ENCODE results near the gene SAMD11.
"Not testable (repeated sequence)": the region's sequence is repeated elsewhere in the genome, so short reads cannot be mapped to it uniquely, and the experiment has no call there.

The SAMD11 gene

DNA sequence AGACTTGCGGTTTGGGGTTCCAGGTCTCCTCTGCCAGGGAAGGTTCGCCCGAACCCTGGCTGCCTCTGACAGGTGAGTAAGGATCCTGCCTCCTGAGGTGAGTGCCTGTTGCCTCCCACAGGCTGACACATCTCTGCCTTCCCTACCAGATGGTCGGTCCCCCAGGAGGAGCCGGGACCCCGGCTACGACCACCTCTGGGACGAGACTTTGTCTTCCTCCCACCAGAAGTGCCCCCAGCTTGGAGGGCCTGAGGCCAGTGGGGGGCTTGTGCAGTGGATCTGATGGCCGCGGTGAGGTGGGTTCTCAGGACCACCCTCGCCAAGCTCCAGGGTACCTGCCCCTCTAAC is 50.5 kb downstream of the SAMD11 start:
- H3K36me3 Mint-ChIP-seq (ENCODE audit: low read depth): peaks cover 2% of the 10 kb centered on the region
- peaks cover 6% of the 10 kb centered on the region for H3K4me1 Mint-ChIP-seq
- H3K4me3 Mint-ChIP-seq: no peak overlapping the region
- H3K27me3 Mint-ChIP-seq: peaks cover 23% of the 10 kb centered on the region
- H3K9me3 Mint-ChIP-seq: no peaks in the 10 kb centered on the region
- no peak for ATAC-seq
- H3K27ac Mint-ChIP-seq: no peak overlapping the region
- DNase-seq: no peak

DNA sequence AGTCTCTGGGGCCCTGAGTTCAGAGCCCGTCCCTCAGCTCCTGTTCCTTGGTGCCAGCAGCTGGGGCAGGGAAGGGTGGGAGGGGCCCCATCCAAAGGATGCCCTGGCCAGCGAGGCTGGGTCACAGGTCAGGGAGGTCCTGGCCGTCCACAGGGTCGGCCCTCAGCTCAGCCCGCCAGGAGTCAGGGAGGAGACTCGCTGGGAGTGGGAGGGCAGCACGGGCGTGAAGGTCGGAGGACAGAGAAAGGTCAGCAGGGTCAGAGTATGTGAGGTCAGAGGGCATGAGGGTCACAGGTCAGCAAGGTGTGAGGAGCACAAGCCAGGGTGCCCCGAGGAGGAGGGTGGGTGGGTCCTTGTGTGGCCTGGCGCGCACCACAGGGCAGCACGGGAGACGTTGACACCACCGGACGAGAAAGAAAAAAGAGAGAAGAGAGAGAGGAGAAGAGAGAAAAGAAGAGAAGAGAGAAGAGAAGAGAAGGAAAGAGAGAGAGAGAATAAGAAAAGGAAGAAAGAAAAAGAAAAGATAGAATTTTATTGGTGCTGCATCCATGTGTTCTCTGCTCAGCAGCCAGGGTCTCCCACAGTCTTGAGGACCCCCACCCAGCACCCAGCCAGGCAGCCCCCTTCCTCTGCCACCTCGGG is 51.1 kb downstream of the SAMD11 start:
- Mint-ChIP-seq H3K4me3 (no peak overlapping the region), H3K4me1 (peaks cover 6% of the 10 kb centered on the region), H3K36me3 (ENCODE audit: low read depth) (no peaks in the 10 kb centered on the region), H3K27me3 (peaks cover 18% of the 10 kb centered on the region), H3K9me3 (no peaks in the 10 kb centered on the region), H3K27ac (no peak overlapping the region)
- ATAC-seq: no peak
- no peak for DNase-seq

DNA sequence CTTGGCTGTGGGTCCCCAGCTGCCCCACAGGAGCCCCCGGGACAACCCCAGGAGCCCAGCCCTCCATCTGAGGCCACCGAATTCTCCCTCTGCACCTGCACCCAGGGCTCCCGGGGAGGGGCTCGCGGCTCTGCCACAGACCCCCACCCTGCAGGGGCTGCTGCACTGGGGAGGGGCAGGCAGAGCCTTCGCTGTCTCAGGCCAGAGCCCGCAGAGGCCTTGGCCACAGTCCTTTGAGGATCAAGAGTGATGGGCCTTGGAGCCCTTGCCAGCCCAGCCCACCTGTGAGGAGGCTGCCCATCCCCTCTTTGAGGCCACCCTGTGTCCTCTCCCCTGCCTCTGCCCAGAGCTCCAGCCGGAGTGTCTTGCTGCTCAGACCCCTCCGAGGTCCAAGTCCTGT is 51.6 kb downstream of the SAMD11 start:
- no peaks in the 10 kb centered on the region for H3K36me3 Mint-ChIP-seq (ENCODE audit: low read depth)
- ATAC-seq (no peak), DNase-seq (no peak)
- no peaks in the 10 kb centered on the region for H3K9me3 Mint-ChIP-seq
- no peak overlapping the region for H3K27ac Mint-ChIP-seq
- no peak overlapping the region for H3K4me3 Mint-ChIP-seq
- H3K27me3 Mint-ChIP-seq: peaks cover 18% of the 10 kb centered on the region
- H3K4me1 Mint-ChIP-seq: peaks cover 6% of the 10 kb centered on the region

DNA sequence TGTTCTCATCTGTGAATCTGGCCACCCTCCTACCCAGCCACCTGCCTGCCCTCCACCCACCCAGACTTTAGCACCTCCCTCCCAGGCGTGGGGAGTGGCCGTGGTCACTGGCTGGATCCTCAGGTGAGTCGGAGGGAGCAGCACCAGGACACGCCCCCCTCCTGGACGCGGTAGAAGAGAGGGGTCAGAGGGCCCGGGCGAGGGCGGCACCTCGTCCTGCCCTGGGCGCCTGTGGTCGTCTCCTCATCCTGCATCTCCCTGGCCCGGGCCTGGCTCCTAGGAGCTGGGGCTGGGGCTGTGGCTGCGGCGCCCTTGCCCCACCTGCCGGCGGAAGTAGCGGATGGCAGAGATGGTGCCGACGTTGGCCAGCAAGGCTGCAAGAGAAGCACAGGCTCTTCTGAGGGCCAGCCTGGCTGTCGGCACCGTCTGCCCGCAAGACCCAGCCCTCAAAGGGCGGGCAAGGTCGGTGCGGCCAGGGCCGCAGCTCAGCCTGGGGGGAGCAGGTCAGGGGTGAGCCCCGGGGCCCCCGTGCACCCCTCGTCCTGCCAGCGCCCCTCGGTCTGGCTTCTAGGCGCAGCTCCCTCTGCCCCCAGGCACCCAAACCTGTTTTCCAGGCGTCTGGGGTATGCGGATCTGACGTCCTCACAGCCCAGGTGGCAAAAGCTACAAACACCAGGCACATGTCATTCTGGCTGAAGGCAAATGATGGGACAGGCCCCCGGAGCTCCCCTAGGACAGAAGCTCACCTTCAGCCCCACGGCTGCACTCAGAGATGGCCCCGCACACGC is 52.4 kb downstream of the SAMD11 start:
- peak; percentile 66 for ATAC-seq
- H3K27ac Mint-ChIP-seq: no peak overlapping the region
- peaks cover 6% of the 10 kb centered on the region for H3K4me1 Mint-ChIP-seq
- DNase-seq: peak; percentile 57
- H3K36me3 Mint-ChIP-seq (ENCODE audit: low read depth): no peaks in the 10 kb centered on the region
- no peaks in the 10 kb centered on the region for H3K9me3 Mint-ChIP-seq
- H3K4me3 Mint-ChIP-seq: no peak overlapping the region
- peaks cover 18% of the 10 kb centered on the region for H3K27me3 Mint-ChIP-seq

DNA sequence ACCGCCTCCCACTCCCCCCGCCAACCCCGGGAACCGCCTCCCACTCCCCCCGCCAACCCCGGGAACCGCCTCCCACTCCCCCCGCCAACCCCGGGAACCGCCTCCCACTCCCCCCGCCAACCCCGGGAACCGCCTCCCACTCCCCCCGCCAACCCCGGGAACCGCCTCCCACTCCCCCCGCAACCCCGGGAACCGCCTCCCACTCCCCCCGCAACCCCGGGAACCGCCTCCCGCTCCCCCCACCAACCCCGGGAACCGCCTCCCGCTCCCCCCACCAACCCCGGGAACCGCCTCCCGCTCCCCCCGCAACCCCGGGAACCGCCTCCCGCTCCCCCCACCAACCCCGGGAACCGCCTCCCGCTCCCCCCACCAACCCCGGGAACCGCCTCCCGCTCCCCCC is 53.1 kb downstream of the SAMD11 start:
- DNase-seq; H3K4me1 Mint-ChIP-seq; ATAC-seq; H3K4me3 Mint-ChIP-seq; H3K36me3 Mint-ChIP-seq (ENCODE audit: low read depth); H3K27ac Mint-ChIP-seq; H3K9me3 Mint-ChIP-seq: not testable (repeated sequence)
- peaks cover 18% of the 10 kb centered on the region for H3K27me3 Mint-ChIP-seq

DNA sequence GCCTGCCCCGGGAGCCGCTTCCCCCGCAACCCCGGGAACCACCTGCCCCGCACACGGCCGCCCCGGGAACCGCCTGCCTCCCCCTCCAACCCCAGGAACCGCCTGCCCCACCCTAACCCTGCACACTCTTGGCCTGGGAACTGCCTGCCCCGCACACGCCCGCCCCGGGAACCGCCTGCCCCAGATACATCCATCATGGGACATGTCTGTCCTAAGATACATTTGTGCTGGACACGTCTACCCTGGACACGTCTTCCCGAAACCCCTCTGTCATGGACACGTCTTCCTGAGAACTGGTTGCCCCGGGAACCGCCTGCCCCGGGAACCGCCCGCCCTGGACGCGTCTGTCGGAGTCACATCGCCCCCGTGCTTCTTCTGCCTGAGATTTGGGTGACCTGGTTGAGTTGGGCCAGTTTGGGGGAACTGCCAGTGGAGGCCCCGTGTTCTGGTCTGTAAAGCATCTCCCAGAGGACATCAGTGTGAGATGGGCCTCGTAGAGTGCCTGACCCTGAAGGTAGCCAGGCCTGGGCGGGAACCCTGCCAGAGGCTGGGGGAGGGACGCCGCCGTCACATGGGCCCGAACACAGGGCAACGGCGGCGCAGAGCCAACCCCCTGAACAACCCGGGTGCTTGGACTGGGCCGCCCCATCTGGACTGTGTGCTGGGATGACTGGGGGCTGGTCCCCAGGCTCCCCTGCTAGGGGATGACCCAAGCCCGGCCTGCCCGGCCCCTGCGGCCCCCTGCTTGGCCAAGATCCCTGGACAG is 54.5 kb downstream of the SAMD11 start:
- ATAC-seq (no peak), DNase-seq (no peak)
- H3K9me3 Mint-ChIP-seq: no peaks in the 10 kb centered on the region
- peaks cover 20% of the 10 kb centered on the region for H3K27me3 Mint-ChIP-seq
- H3K4me1 Mint-ChIP-seq: peaks cover 6% of the 10 kb centered on the region
- no peak overlapping the region for H3K4me3 Mint-ChIP-seq
- no peak overlapping the region for H3K27ac Mint-ChIP-seq
- H3K36me3 Mint-ChIP-seq (ENCODE audit: low read depth): no peaks in the 10 kb centered on the region

DNA sequence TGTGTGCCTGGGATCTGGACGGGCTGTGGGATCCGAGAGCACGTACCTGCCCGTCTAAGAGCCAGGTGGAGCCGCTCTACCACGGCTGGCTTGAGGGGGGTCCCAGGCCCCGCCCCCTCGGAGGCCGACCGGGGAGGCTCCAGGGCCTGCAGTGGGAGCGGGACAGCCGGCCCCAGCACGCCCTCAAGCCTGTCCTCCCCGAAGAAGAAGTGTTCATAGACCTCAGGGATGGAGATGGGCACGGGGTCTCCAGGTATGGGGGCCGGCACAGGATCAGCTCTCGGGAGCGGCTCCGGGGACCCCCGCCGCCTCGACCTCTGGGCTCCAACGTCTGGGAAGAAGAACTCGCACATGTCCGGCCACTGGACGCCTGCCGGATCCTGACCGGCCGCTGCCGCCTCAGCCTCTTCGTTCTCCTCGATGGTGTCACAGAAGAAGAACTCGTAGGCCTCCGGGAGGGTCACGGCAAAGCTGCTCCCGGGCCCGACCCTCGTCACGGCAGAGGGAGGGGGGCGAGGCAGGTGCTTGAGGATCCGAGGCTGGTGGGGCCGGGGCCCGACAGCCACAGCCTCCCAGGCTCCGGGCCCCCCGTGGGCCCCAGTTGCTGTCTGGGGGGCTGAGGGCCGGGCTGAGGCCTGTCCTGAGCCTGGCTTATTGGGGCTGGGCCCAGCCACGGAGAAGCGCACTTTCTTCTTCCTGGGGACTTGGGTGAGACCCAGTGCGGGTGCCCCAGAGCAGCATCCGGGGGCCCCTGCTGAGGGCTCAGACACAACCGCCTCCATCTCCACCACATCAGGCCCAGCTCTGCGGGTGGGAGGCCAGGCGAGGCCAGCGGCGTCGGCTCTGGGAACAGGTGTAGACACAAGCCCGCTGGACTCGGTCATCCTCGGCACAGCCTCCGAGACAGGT is 55.4 kb downstream of the SAMD11 start:
- Mint-ChIP-seq H3K36me3 (ENCODE audit: low read depth) (no peaks in the 10 kb centered on the region), H3K27ac (no peak overlapping the region), H3K27me3 (peaks cover 20% of the 10 kb centered on the region), H3K4me3 (no peak overlapping the region), H3K4me1 (peaks cover 6% of the 10 kb centered on the region), H3K9me3 (no peaks in the 10 kb centered on the region)
- DNase-seq: no peak
- no peak for ATAC-seq

DNA sequence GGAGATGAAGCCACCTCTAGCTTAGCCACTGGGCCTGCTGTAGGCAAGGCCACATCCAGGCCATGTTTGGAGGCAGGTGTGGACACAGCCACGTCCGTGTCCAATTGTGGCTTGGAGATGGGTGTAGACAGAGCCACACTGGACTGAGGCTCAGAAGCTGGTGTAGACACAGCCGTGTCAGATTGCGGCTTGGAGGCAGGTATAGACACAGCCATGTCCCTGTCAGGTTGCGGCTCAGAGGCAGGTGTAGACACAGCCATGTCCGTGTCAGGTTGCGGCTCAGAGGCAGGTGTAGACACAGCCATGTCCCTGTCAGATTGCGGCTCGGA is 56.0 kb downstream of the SAMD11 start:
- no peak overlapping the region for H3K4me3 Mint-ChIP-seq

DNA sequence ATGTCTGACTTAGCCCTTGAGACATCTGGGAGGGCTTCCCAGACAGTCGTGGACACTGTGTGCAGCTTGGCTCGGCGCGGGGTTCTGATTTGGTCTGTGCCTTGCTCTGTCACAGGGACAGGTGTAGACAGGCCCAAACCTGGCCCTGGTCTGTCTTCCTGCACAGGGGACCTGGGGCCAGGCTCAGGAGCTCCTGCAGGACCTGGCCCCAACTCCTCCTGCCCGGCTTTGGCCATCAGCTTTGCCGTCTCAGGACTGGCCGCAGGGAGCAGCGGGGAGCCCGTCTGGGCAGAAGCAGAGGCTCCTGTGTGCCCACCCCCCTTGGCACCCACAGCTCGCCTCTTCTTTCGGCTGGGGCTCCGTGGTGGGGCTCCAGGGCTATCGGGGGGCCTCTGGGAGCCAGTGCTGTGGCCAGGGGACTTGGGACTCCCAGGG is 56.4 kb downstream of the SAMD11 start:
- no peak overlapping the region for H3K27ac Mint-ChIP-seq
- no peak for DNase-seq
- peaks cover 6% of the 10 kb centered on the region for H3K4me1 Mint-ChIP-seq
- H3K36me3 Mint-ChIP-seq (ENCODE audit: low read depth): no peaks in the 10 kb centered on the region
- ATAC-seq: no peak
- peaks cover 17% of the 10 kb centered on the region for H3K27me3 Mint-ChIP-seq
- no peaks in the 10 kb centered on the region for H3K9me3 Mint-ChIP-seq
- no peak overlapping the region for H3K4me3 Mint-ChIP-seq

More for the DNA sequence above, 56.0 kb downstream of the SAMD11 start:
- DNase-seq (no peak), ATAC-seq (no peak)
- H3K4me1 Mint-ChIP-seq: peaks cover 6% of the 10 kb centered on the region
- no peaks in the 10 kb centered on the region for H3K36me3 Mint-ChIP-seq (ENCODE audit: low read depth)
- peaks cover 19% of the 10 kb centered on the region for H3K27me3 Mint-ChIP-seq
- no peak overlapping the region for H3K27ac Mint-ChIP-seq
- H3K9me3 Mint-ChIP-seq: no peaks in the 10 kb centered on the region

DNA sequence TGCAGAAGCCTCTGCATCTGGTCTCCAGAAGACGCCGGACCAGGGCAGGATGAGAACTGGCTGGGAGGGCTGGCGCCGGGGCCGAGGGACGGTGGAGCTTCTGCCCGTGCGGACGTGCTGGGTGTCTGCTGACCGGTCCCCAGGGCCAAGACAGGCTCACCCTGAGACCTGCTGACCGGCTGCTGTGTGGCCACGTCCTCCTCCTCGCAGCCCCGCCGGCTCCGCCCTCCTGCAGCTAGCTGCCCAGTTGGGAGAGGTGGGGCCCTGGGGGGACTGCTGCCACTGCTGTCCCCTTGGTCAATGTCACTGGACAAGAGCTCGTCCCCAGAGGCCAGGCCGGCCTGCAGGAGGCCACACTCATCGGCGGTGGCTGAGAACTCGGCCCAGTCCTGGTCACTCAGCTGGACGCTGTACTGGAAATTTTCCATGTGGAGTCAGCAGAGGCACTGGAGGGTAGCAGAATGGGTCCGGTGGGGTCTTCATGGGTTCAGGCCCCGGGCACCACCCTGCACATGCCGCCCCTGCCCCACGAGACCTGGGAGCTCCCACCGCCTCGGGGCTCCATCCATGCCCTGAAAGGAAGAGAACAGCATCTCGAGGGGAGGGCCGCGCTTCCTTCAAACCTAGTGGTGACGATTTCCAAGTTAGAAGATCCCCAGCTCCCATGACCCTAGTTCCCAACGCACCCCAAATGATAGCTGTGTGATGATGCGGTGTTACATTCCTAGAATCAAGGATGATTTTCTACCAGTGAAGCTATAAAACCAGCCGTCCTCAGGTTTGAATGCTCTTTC is 57.1 kb downstream of the SAMD11 start:
- ATAC-seq (no peak), DNase-seq (no peak)
- H3K9me3 Mint-ChIP-seq: no peaks in the 10 kb centered on the region
- no peak overlapping the region for H3K4me3 Mint-ChIP-seq
- H3K27ac Mint-ChIP-seq: no peak overlapping the region
- H3K36me3 Mint-ChIP-seq (ENCODE audit: low read depth): no peaks in the 10 kb centered on the region
- peaks cover 5% of the 10 kb centered on the region for H3K4me1 Mint-ChIP-seq
- H3K27me3 Mint-ChIP-seq: peaks cover 17% of the 10 kb centered on the region

DNA sequence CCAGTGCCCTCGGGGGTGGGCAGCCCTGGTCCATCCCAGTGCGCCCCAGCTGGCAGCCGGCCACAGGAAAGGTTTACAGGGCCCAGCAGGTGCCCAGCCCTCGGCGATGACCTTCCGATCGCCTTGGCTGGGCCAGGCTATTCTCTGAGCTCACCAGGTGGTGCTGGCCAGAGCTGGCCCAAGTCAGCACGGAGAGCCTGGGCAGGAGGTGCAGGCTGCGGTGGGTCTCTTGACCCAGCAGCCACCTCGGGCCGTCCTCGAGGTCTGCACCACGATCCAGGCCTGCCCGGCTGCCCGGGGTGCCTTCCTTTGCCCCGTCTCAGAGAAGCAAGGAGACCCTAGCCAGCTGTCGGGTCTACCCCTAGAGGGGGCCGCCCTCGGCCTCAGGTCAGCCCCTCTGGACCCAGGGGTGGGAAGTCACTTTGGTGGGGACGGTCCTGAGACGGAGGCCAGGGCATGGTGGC is 57.8 kb downstream of the SAMD11 start:
- H3K9me3 Mint-ChIP-seq: no peaks in the 10 kb centered on the region
- peaks cover 3% of the 10 kb centered on the region for H3K4me1 Mint-ChIP-seq
- no peak for ATAC-seq
- DNase-seq: no peak
- no peak overlapping the region for H3K27ac Mint-ChIP-seq
- H3K27me3 Mint-ChIP-seq: peaks cover 20% of the 10 kb centered on the region
- no peak overlapping the region for H3K4me3 Mint-ChIP-seq
- no peaks in the 10 kb centered on the region for H3K36me3 Mint-ChIP-seq (ENCODE audit: low read depth)

DNA sequence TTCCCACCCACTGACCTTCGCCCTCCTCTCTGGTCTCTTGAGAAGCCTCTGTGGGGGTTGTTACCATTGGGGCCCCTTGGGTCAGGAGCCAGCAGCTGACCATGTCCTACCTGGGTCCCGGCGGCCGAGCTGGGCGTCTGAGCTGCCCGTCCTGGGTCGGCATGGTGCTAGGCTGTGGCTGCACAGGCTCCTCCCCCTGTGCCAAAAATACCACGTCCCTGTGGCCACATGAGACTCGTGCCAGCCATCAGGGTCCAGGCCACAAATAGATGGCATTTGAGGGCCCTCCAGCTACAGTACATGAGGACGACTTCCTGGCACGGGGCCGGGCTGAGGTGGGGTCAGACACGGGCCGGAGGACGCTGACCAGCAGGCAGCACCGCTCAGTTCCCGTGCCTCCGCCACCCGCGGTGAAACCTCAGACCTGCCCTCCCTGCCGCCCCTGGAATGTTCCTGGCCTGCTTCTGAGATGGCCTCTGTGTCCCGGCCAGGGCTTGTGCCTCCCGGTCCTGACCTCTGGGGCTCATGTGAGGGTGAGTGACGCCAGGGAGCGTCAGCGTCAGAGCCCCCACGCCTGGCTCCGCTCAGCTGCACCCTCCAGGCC is 58.3 kb downstream of the SAMD11 start, which contains the start of gene PERM1:
PERM1 (minus strand) TSS at position 139 of the 604 bp plus-strand sequence. CDS start 1,064 bp downstream, outside the sequence.
- DNase-seq: no peak
- H3K27me3 Mint-ChIP-seq: peaks cover 22% of the 10 kb centered on the region
- H3K4me3 Mint-ChIP-seq: no peak within 1 kb of the TSS
- H3K27ac Mint-ChIP-seq: no peak within 1 kb of the TSS
- no peaks in the 10 kb centered on the region for H3K36me3 Mint-ChIP-seq (ENCODE audit: low read depth)
- H3K9me3 Mint-ChIP-seq: no peaks in the 10 kb centered on the region
- ATAC-seq: peak; percentile 8
- peaks cover 3% of the 10 kb centered on the region for H3K4me1 Mint-ChIP-seq

DNA sequence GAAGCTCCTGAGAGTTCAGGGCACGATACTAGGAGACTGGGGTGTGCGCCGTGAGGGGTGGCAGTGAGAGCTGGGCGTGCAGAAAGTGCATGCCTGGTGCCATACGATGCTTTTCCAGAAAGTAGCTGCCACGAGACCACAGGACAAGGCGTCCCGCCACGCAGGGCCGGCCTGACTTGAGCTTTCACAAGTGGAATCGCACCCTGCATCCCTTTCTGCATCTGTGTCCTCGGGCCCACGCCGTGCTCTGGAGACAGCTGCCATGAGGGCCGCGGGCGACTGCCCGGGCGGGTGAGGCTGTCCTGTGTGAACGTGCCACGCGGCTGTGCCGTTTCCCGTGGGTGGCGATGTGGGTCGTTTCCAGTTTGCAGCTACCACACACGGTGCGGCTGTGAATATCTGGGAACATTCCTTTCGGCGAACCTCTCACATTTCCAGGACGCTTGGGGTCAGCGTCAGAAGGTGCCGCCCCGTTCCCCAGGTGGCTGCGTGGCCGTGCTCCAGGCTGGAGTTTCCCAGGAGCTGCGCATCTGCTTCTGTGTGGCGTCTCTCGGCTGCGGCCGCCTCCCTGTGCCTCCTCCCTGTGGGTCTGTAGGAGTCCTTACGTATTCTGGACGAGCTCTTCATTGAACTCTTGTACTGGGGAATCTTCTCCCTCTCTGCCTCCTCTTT is 59.2 kb downstream of the SAMD11 start:
- H3K4me1 Mint-ChIP-seq: peaks cover 3% of the 10 kb centered on the region
- no peak overlapping the region for H3K4me3 Mint-ChIP-seq
- no peak for DNase-seq
- no peaks in the 10 kb centered on the region for H3K36me3 Mint-ChIP-seq (ENCODE audit: low read depth)
- no peak overlapping the region for H3K27ac Mint-ChIP-seq
- no peak for ATAC-seq
- H3K9me3 Mint-ChIP-seq: no peaks in the 10 kb centered on the region
- peaks cover 22% of the 10 kb centered on the region for H3K27me3 Mint-ChIP-seq

All from activated naive CD8-positive, alpha-beta T cell treated with anti-CD3 and anti-CD28 coated beads, Interleukin-2, amount 50 U/mL, for 24 hours (primary cell).